ENCODE data around the gene CCDC30.

Gene CCDC30

DNA sequence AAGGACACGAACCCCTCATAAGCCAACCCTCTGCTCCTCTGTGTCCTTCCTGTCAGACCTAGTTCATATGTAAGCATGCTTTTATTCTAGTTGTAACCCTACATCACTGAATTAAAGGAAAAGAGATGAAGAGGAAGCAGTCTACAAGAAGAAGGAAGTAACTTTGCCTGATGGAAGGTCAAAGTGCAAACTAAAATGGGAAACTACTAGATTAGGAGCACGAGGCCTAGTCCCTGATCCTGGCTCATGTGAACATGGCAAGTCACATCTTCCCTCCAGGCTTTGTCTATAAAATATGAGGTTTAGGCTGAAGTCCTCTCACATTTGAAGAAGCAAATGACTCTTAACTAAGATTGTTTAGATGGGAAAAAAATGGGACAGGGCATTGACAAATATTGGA is 20.4 kb upstream of the CCDC30 start:
- H3K9ac ChIP-seq (ENCODE audit: low read depth, low read length, poor library complexity, severe bottlenecking): no peak overlapping the region
- no peaks in the 10 kb centered on the region for H3F3A ChIP-seq (ENCODE audit: low read depth)
- no peak overlapping the region for H3K4me2 ChIP-seq (ENCODE audit: low read depth, low read length, poor library complexity, severe bottlenecking)
- no peaks in the 10 kb centered on the region for H3K27me3 ChIP-seq (ENCODE audit: insufficient read depth, low read length, poor library complexity, severe bottlenecking)
- no peak overlapping the region for H3K4me3 ChIP-seq (ENCODE audit: low read length, poor library complexity, severe bottlenecking)
- no peaks in the 10 kb centered on the region for H3K36me3 ChIP-seq (ENCODE audit: insufficient read depth, low read length)
- H3K4me1 ChIP-seq (ENCODE audit: insufficient read depth, low read length, poor library complexity, severe bottlenecking): no peaks in the 10 kb centered on the region
- H2AFZ ChIP-seq (ENCODE audit: low read length): no peak overlapping the region
- no peaks in the 10 kb centered on the region for H4K20me1 ChIP-seq (ENCODE audit: insufficient read depth, low read length, poor library complexity, severe bottlenecking)
- H3K9me3 ChIP-seq (ENCODE audit: insufficient read depth, low read depth, low read length): no peaks in the 10 kb centered on the region
- H3K9me2 ChIP-seq (replicated peaks; ENCODE audit: low read depth, low read length): no peaks in the 10 kb centered on the region
- H3K79me2 ChIP-seq (ENCODE audit: insufficient read depth, low read length): no peaks in the 10 kb centered on the region
- TF ChIP-seq EZH2phosphoT487 (IDR thresholded peaks at IDR 0.05; ENCODE audit: borderline replicate concordance): no peak
- TF ChIP-seq, protein P1, sequence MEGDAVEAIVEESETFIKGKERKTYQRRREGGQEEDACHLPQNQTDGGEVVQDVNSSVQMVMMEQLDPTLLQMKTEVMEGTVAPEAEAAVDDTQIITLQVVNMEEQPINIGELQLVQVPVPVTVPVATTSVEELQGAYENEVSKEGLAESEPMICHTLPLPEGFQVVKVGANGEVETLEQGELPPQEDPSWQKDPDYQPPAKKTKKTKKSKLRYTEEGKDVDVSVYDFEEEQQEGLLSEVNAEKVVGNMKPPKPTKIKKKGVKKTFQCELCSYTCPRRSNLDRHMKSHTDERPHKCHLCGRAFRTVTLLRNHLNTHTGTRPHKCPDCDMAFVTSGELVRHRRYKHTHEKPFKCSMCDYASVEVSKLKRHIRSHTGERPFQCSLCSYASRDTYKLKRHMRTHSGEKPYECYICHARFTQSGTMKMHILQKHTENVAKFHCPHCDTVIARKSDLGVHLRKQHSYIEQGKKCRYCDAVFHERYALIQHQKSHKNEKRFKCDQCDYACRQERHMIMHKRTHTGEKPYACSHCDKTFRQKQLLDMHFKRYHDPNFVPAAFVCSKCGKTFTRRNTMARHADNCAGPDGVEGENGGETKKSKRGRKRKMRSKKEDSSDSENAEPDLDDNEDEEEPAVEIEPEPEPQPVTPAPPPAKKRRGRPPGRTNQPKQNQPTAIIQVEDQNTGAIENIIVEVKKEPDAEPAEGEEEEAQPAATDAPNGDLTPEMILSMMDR (conservative IDR thresholded peaks at IDR 0.05; ENCODE audit: low read length): no peak

DNA sequence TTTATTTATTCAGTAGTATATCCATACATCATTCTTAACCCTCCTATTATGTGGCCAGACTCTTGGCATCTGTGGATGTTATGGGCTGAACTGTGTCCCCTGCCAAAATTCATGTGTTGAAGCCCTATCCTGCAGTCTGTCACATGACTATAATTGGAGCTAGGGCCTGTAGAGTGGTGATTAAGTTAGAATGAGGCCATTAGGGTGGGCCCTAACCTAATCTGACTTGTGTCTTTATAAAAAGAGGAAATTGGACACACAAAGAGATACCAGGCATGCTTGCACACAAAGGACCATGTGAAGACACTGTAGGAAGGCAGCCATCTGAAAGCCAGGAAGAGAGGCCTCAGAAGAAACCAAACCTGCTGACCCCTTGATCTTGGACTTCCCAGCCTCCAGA is 13.8 kb upstream of the CCDC30 start:
- H3K79me2 ChIP-seq (ENCODE audit: insufficient read depth, low read length): no peaks in the 10 kb centered on the region
- no peak overlapping the region for H3K9ac ChIP-seq (ENCODE audit: low read depth, low read length, poor library complexity, severe bottlenecking)
- no peaks in the 10 kb centered on the region for H3K27me3 ChIP-seq (ENCODE audit: insufficient read depth, low read length, poor library complexity, severe bottlenecking)
- H3F3A ChIP-seq (ENCODE audit: low read depth): no peaks in the 10 kb centered on the region
- no peak overlapping the region for H3K4me3 ChIP-seq (ENCODE audit: low read length, poor library complexity, severe bottlenecking)
- H4K20me1 ChIP-seq (ENCODE audit: insufficient read depth, low read length, poor library complexity, severe bottlenecking): no peaks in the 10 kb centered on the region
- no peak for TF ChIP-seq EZH2phosphoT487 (IDR thresholded peaks at IDR 0.05; ENCODE audit: borderline replicate concordance)
- TF ChIP-seq, protein P1 (conservative IDR thresholded peaks at IDR 0.05; ENCODE audit: low read length): no peak
- H2AFZ ChIP-seq (ENCODE audit: low read length): no peak overlapping the region
- H3K4me1 ChIP-seq (ENCODE audit: insufficient read depth, low read length, poor library complexity, severe bottlenecking): no peaks in the 10 kb centered on the region
- H3K4me2 ChIP-seq (ENCODE audit: low read depth, low read length, poor library complexity, severe bottlenecking): no peak overlapping the region
- H3K36me3 ChIP-seq (ENCODE audit: insufficient read depth, low read length): no peaks in the 10 kb centered on the region
- H3K9me3 ChIP-seq (ENCODE audit: insufficient read depth, low read depth, low read length): no peaks in the 10 kb centered on the region
- no peaks in the 10 kb centered on the region for H3K9me2 ChIP-seq (replicated peaks; ENCODE audit: low read depth, low read length)

DNA sequence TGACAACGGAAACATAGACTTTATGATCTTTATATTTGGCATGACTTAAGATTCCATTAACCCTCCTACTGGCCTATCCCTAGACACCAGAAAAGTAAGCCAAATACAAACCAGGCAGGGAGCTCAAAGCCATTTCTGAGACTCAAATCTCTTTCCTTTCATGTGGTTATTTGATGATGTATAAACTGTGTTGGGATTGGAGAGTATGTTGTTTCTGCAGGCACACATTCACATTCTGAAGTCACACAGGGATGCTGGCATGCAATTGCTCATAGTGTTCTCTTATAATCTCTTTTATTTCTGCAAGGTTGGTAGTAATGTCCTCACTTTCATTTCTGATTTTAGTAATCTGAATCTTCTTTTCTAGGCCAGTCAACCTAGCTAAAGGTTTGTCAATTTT is 13.0 kb upstream of the CCDC30 start:
- Histone ChIP-seq H3K9ac (ENCODE audit: low read depth, low read length, poor library complexity, severe bottlenecking) (no peak overlapping the region), H3K4me2 (ENCODE audit: low read depth, low read length, poor library complexity, severe bottlenecking) (no peak overlapping the region), H2AFZ (ENCODE audit: low read length) (no peak overlapping the region), H3K4me1 (ENCODE audit: insufficient read depth, low read length, poor library complexity, severe bottlenecking) (no peaks in the 10 kb centered on the region), H3K4me3 (ENCODE audit: low read length, poor library complexity, severe bottlenecking) (no peak overlapping the region), H4K20me1 (ENCODE audit: insufficient read depth, low read length, poor library complexity, severe bottlenecking) (no peaks in the 10 kb centered on the region), H3F3A (ENCODE audit: low read depth) (no peaks in the 10 kb centered on the region), H3K36me3 (ENCODE audit: insufficient read depth, low read length) (no peaks in the 10 kb centered on the region), H3K9me3 (ENCODE audit: insufficient read depth, low read depth, low read length) (no peaks in the 10 kb centered on the region), H3K79me2 (ENCODE audit: insufficient read depth, low read length) (no peaks in the 10 kb centered on the region), H3K9me2 (replicated peaks; ENCODE audit: low read depth, low read length) (no peaks in the 10 kb centered on the region), H3K27me3 (ENCODE audit: insufficient read depth, low read length, poor library complexity, severe bottlenecking) (no peaks in the 10 kb centered on the region)
- TF ChIP-seq, protein P1 (conservative IDR thresholded peaks at IDR 0.05; ENCODE audit: low read length): no peak
- no peak for TF ChIP-seq EZH2phosphoT487 (IDR thresholded peaks at IDR 0.05; ENCODE audit: borderline replicate concordance)
